Rectal smooth muscle tissue (tissue), 1 donor: Measurements from ENCODE around the gene EDEM2.
"Not testable (repeated sequence)": the region's sequence is repeated elsewhere in the genome, so short reads cannot be mapped to it uniquely, and the experiment has no call there.

Experiments used
- H3K27ac ChIP-seq: one replicate; pipeline ENCODE4 v1.7.0; 2013; ENCODE audit warnings: low read depth, low read length, inconsistent platforms
- H3K27me3 ChIP-seq: one replicate; pipeline ENCODE4 v1.7.0; 2013; ENCODE audit warnings: low read length; ENCODE audit not compliant: control insufficient read depth, insufficient read depth
- H3K36me3 ChIP-seq: one replicate; pipeline ENCODE4 v1.7.0; 2013; ENCODE audit warnings: low read length; ENCODE audit not compliant: control insufficient read depth, insufficient read depth
- H3K4me1 ChIP-seq: one replicate; pipeline ENCODE4 v1.7.0; 2013; ENCODE audit warnings: low read length; ENCODE audit not compliant: control insufficient read depth, insufficient read depth
- H3K4me3 ChIP-seq: one replicate; pipeline ENCODE4 v1.7.0; 2013; ENCODE audit warnings: low read length
- H3K9ac ChIP-seq: one replicate; pipeline ENCODE4 v1.7.0; 2013; ENCODE audit warnings: low read length

EDEM2 gene

DNA sequence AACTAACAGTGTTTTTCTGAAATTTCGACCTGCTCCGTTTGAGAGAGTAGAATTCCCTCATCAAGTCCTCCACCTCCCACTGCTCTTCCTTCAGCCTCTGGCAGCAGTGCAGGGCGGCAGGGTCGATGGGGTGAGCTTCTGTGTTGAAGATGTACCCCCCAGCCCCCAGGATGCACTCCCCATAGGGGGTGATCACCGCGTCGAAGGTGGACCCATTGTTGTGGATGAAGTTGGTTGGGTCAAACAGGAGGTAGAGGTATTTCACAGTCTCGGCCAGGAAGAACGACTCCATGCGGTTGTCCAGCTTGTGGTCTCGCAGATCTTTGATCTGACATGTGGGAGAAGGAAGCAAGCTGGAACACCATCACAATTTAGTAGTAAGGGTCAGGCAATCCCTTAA lies 31.5 kb downstream of the EDEM2 start:
- peaks cover 22% of the 10 kb centered on the region for H3K36me3 ChIP-seq
- H3K27me3 ChIP-seq, result no peaks in the 10 kb centered on the region
- no peak overlapping the region for H3K4me3 ChIP-seq
- H3K4me1 ChIP-seq, result no peaks in the 10 kb centered on the region
- H3K9ac ChIP-seq, result no peak overlapping the region
- H3K27ac ChIP-seq, result no peak overlapping the region

DNA sequence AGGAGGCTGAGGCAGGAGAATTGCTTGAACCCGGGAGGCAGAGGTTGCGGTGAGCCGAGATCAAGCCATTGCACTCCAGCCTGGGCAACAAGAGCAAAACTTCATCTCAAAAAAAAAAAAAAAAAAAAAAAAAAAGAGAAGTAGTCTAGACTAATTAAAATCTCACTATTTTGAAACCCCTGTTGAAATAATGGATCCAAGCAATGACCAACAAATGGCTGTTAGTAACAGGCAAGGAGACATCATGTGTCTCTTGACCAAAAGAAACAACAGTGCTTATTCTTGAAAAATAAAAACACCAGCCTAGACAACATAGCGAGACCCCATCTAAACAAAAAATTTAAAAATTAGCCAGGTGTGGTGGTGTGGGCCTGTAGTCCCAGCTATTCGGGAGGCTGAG lies 34.9 kb downstream of the EDEM2 start:
- not testable (repeated sequence) for H3K36me3 ChIP-seq, H3K4me3 ChIP-seq, H3K27me3 ChIP-seq, H3K9ac ChIP-seq, H3K27ac ChIP-seq, H3K4me1 ChIP-seq

DNA sequence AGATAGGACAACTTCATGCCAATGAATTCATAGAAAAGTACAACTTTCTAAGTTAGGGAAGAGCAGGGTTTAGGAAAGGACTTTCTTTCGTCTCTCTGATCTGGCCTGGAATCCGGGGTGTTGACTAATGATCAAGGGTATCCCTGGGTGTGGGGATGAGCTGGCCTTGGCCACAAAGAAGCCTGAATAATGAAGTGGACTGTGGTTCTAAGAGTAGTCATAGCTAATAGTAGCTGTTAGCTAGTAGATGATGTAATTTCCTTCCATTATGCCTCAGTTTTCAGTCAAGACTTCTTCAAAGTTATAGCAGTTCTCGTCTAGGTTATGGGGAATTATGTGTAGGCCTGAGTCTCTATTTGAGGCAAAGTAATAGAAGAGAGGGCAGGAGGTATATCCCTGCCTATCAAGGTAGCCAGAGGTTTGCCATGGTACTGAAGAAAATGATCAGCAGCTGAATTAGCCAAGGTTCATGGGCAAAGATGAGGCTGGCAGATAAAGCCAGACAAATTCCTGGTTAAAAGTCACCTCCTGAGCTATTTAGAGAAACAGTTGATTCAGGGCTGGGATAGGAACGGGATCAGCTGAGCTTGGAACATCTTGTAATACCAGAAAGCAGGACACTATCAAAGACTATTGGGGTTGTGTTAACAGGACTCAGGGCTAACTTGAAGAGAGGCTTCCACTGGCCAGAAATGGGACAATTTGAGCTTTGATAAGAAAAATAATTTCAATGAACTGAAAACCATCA lies 35.8 kb downstream of the EDEM2 start:
- Histone ChIP-seq H3K27me3 (no peaks in the 10 kb centered on the region), H3K27ac (no peak overlapping the region), H3K36me3 (peaks cover 7% of the 10 kb centered on the region), H3K4me3 (no peak overlapping the region), H3K4me1 (no peaks in the 10 kb centered on the region), H3K9ac (no peak overlapping the region)

DNA sequence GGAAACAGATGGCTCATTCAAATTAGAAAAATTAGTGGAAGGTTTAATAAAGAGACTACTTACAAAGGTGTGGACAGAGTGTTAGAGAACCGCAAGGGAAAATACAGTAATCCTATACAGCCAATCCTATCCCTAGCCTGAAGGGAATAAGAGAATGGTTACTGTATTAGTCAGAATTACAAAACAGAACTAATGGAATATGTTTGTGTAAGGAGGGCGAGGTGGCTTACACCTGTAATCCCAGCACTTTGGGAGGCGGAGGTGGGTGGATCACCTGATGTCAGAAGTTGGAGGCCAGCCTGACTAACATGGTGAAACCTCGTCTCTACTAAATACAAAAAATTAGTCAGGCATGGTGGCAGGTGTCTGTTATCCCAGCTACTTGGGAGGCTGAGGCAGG lies 38.2 kb downstream of the EDEM2 start:
- H3K27ac ChIP-seq, result no peak overlapping the region
- no peaks in the 10 kb centered on the region for H3K36me3 ChIP-seq
- no peak overlapping the region for H3K9ac ChIP-seq
- no peaks in the 10 kb centered on the region for H3K27me3 ChIP-seq
- no peak overlapping the region for H3K4me3 ChIP-seq
- no peaks in the 10 kb centered on the region for H3K4me1 ChIP-seq

DNA sequence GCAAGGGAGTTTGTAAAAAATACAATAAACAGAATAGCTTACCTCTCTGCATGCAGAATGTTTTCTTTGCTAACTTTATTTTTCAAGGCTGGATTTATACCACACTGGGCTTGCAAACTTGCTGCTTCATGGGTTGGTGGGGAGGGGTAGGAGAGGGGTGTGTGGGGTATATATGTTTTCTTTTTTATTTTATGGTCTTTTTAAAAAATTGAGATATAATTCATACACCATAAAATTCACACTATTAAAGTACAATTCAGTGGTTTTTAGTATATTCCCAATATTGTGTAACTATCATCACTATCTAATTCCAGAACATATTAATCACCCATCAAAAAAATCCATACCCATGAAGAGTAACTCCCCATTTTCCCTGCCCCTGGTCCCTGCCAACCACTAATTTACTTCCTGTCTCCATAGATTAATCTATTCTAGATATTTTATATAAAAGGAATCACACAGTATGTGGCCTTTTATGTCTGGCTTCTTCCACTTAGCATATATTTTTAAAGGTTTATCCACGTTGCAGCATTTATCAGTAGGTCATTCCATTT lies 40.2 kb downstream of the EDEM2 start:
- Histone ChIP-seq H3K27me3 (no peaks in the 10 kb centered on the region), H3K4me1 (no peaks in the 10 kb centered on the region), H3K36me3 (no peaks in the 10 kb centered on the region), H3K9ac (no peak overlapping the region), H3K27ac (no peak overlapping the region), H3K4me3 (no peak overlapping the region)

DNA sequence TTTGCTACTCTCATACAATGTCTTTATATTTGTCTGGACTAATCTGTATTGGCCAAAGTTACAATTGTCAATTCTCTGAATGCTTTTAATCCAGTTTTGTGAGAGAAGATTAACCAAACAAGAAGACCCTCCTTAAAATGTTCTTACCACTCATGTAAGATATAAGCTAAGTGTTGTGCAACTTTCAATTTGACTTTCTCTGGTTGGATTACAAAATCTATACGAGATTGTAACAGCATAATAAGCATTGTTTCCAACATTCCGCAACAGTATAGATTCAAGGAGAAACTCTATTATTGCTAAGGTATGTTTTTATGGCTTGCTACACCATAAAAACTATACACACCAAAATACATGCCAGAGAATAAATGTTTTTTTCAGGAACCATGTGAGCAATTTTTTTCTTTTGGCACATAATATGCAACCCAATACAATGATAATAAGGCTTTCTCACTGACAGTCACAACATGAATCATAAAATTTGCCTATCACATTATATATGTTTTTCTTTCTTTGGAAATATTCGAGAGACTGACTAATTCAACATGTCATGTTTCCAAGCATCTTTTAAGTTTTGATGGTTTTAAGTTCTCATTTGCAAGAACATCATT lies 42.3 kb downstream of the EDEM2 start:
- Histone ChIP-seq H3K9ac (no peak overlapping the region), H3K27me3 (no peaks in the 10 kb centered on the region), H3K4me1 (no peaks in the 10 kb centered on the region), H3K27ac (no peak overlapping the region), H3K36me3 (no peaks in the 10 kb centered on the region), H3K4me3 (no peak overlapping the region)

DNA sequence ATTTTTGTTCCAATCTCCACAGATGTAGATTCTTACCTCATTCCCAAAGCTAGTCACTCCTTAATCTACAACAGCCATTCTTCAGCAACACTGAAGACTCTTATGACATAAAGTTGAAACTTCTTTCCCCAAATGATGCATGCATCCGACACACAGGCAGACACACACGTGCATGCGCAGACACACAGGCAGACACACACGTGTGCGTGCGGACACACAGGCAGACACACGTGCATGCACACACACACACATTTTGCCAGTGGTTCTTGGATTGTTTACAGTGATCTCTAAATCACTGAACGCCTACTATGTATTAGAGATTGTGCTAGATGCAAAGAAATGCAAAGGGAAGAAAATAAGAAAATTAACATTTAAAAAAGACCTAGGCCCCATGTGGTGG lies 45.5 kb downstream of the EDEM2 start:
- Histone ChIP-seq H3K36me3 (no peaks in the 10 kb centered on the region), H3K4me3 (no peak overlapping the region), H3K27me3 (no peaks in the 10 kb centered on the region), H3K9ac (no peak overlapping the region), H3K4me1 (no peaks in the 10 kb centered on the region), H3K27ac (no peak overlapping the region)

DNA sequence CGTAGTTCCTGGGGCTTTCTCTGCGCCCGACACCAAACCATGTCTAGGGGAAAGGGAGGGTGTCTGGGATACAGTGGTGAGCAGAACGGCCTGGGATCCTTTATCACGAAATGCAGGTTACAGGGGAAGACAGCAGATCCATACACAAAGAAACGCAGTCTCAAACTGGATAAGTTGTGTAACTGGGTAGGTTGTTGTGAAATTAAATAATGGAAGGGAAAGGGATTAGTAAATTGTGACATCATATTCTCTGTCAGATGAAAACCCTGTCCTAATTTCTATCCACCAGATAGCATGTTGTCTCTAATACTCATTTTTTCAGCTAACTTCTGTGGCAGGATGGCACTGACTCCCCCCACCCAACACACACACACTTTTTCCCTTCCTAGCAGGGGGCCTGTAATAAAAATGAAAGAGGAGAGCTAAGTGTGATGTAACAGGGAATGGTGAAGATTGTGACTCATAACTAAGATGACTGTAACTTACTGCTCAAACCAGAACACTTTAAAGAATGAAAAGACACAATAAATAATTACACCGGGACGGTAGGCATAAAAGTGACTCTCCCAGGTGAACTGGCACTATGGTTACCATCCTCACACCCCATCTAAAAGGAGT lies 53.8 kb downstream of the EDEM2 start:
- Histone ChIP-seq H3K36me3 (no peaks in the 10 kb centered on the region), H3K9ac (no peak overlapping the region), H3K4me1 (peaks cover 12% of the 10 kb centered on the region), H3K27ac (peak overlapping the region; percentile 35), H3K27me3 (no peaks in the 10 kb centered on the region), H3K4me3 (peak overlapping the region; percentile 97)

DNA sequence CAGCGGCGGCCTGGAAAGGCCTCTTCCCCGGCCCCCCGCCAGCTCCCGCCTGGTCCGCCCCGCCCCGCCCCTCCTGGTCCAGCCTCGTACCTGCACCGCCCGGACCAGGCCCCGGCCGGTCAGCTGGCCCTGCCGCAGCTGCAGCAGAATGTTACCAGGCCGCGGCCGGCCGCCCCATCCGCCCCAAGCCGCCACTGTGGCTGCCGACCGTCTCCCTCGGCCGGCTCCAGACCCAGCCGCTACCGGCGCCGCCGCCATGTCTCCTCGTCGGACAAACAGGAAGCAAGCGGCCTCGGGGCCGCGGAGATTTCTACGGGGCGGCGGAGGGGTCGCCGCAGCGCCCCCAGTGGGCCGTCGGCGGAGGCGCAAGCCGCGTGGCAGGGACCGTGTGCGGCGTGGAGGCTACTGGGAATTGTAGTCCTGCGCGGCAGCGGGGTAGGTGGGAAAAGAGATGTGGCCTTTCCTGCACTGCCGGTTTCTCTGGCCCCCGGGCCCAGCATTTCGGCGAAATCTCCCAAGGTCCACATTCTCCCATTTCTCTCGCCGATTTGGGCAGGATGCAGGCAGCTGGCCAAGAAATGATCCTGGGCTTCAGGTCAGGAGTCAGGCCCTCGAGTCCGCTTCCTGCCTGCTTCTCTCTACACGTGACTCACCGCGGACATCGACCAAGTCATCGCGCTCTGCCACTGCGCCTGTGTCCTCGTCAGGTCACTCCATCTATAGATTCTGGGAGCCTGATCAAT lies 54.4 kb downstream of the EDEM2 start, which contains the start of gene TRPC4AP:
Gene TRPC4AP (minus strand): TSS at position 284 of the 743 bp plus-strand sequence. CDS start 26 bp downstream, at position 258.
- H3K27ac ChIP-seq, result peak within 1 kb of the TSS; percentile 82
- peak within 1 kb of the TSS; percentile 76 for H3K9ac ChIP-seq
- H3K4me3 ChIP-seq, result peak within 1 kb of the TSS; percentile 97
- H3K4me1 ChIP-seq, result peaks cover 15% of the 10 kb centered on the region
- no peaks in the 10 kb centered on the region for H3K36me3 ChIP-seq
- H3K27me3 ChIP-seq, result no peaks in the 10 kb centered on the region

DNA sequence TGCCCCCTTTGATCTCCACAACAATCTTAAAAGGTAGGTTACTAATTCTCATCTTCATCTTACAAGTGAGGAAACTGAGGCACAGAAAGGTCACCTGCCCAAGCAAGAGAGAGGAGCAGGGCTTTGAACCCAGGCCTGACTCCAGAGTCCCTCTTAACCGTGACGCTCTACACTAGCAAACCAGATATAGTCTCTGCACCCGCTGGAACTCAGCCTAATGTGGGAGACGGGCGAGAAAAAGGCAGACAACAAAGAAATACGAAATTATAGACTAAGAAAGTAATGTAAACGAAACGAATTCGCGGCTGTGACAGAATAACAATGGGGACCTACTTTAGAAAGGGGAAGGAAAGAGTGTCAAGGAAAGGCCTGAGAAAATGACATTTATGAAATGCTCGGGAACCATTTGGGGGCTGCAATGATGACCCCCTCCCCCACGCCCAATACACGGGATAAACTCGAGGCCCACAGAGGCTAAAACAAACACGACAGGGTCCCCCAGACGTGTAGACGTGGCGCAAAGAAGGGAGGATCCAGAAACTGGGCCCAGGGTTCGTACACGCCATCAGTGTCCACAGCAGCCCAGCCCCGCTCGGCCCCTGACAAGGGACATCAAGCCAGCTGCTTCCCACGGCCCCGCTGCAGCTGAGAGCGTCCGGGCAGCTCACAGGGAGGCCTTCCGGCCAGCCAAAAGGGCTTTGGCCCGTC lies 55.2 kb downstream of the EDEM2 start:
- H3K36me3 ChIP-seq, result no peaks in the 10 kb centered on the region
- H3K27ac ChIP-seq, result peak overlapping the region; percentile 82
- peak overlapping the region; percentile 97 for H3K4me3 ChIP-seq
- H3K27me3 ChIP-seq, result no peaks in the 10 kb centered on the region
- peaks cover 15% of the 10 kb centered on the region for H3K4me1 ChIP-seq
- peak overlapping the region; percentile 76 for H3K9ac ChIP-seq

DNA sequence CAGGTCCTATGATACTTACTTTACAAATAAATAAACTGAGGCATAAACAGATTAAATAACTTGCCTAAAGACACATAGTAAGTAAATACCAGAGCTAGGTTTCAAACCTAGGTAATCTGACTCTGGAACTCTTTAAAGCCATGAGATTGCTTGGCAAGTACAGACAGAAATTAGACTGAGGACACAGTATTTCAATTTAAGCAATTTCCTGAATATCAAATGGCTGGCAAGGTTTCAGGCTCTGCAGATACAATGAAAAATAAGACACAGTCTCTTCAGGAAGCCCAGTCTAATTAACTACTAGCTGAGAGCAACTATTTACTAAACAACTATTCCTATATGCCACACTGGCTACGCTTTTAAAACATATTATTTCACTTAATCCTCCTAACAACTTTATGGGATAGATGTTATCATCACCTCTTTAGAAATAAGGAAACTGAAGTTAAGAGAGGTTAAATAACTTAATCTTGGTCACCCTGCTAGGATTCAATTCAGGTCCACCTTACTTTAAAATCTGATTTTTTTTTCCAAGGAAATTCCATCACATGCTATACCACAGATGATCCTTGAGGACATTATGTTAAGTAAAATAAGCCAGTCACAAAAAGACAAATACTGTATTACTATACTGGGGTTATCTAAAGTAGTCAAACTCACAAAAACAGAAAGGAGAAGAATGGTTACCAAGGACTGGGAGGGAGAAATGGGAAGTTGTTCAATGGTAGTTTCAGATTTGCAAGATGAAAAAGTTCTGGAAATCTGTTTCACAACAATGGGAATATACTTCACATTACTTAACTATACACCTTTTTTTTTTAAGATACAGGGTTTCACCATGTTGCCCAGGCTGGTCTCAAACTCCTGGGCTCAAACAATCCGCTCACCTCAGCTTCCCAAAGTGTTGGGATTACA lies 58.6 kb downstream of the EDEM2 start:
- H3K4me1 ChIP-seq, result peaks cover 15% of the 10 kb centered on the region
- H3K27ac ChIP-seq, result no peak overlapping the region
- H3K27me3 ChIP-seq, result no peaks in the 10 kb centered on the region
- H3K9ac ChIP-seq, result no peak overlapping the region
- H3K4me3 ChIP-seq, result no peak overlapping the region
- no peaks in the 10 kb centered on the region for H3K36me3 ChIP-seq
